ENCODE measurements around the gene GDAP2.

- no peak for TF ChIP-seq POLR2AphosphoS5 (IDR thresholded peaks at IDR 0.05)
- no peak for TF ChIP-seq CTCF (IDR thresholded peaks at IDR 0.05)
- no peak for TF ChIP-seq POLR2A (IDR thresholded peaks at IDR 0.05)
Measured at GRCh38 chr1:117846674-117847425, 82.6 kb downstream of the GDAP2 start.

Measured in sigmoid colon (tissue), 4 donors.